Thyroid gland (tissue), 4 donors: ENCODE data around the gene POGZ.

ENCODE experiments used
- POLR2A ChIP-seq, 2 donors: fragments of 450-650 bp; IDR thresholded peaks; one replicate each; pipeline ENCODE4 v1.6.1; 2017; ENCODE audit warnings: antibody characterized with exemption in 2 of 2, mild to moderate bottlenecking in 2 of 2, moderate library complexity in 1 of 2
- TF ChIP-seq, protein P1 (sequence below), 6 experiments: fragments of 200-600 bp in 3 of 6; fragments of 450-650 bp in 3 of 6; sonication (generic) in 3 of 6; IDR thresholded peaks; one replicate each; pipeline ENCODE4 v1.5.1; 2016 to 2019; ENCODE audit warnings: antibody characterized with exemption in 6 of 6, mild to moderate bottlenecking in 2 of 6, inconsistent platforms in 1 of 6, moderate library complexity in 1 of 6

DNA sequence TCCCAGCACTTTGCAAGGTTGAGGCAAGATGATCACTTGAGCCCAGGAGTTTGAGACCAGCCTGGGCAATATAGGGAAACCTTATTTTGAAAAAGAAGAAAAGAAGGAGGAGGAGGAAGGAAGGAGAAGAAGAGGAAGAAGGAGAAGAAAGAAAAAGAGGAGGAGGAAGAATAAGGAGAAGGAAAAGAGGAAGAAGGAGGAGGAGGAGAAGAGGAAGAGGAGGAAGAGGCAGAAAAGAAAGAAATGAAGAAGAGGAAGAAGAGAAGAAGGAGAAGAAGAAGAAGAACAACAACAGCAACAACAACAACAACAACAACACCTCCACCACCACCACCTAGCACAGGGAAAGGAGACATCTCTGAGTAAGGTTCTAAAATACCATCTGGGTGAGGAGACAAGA is 97.4 kb downstream of the POGZ start:
- TF ChIP-seq, protein P1, sequence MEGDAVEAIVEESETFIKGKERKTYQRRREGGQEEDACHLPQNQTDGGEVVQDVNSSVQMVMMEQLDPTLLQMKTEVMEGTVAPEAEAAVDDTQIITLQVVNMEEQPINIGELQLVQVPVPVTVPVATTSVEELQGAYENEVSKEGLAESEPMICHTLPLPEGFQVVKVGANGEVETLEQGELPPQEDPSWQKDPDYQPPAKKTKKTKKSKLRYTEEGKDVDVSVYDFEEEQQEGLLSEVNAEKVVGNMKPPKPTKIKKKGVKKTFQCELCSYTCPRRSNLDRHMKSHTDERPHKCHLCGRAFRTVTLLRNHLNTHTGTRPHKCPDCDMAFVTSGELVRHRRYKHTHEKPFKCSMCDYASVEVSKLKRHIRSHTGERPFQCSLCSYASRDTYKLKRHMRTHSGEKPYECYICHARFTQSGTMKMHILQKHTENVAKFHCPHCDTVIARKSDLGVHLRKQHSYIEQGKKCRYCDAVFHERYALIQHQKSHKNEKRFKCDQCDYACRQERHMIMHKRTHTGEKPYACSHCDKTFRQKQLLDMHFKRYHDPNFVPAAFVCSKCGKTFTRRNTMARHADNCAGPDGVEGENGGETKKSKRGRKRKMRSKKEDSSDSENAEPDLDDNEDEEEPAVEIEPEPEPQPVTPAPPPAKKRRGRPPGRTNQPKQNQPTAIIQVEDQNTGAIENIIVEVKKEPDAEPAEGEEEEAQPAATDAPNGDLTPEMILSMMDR (IDR thresholded peaks at IDR 0.05): no peak
- no peak for TF ChIP-seq POLR2A (IDR thresholded peaks at IDR 0.05)
